Stimulated activated CD8-positive, alpha-beta memory T cell treated with anti-CD3 and anti-CD28 coated beads, Interleukin-2, amount 100 ng/mL, for 48 hours (primary cell): ENCODE results near the gene IGSF9B.

ENCODE experiments used
- DNase-seq, 2 donors: peaks; one replicate each; pipeline ENCODE4 v3.0.0-alpha.2; 2020; ENCODE audit warnings: low read depth in 2 of 2

IGSF9B gene

GRCh38 chr11:133955945-133956421, 785 bp downstream of the IGSF9B start:
- no peak for DNase-seq

- DNase-seq = no peak
Measured at GRCh38 chr11:133955081-133955891, 1.5 kb downstream of the IGSF9B start.

- DNase-seq = no peak
Measured at GRCh38 chr11:133953999-133954398, 2.8 kb downstream of the IGSF9B start.

DNA sequence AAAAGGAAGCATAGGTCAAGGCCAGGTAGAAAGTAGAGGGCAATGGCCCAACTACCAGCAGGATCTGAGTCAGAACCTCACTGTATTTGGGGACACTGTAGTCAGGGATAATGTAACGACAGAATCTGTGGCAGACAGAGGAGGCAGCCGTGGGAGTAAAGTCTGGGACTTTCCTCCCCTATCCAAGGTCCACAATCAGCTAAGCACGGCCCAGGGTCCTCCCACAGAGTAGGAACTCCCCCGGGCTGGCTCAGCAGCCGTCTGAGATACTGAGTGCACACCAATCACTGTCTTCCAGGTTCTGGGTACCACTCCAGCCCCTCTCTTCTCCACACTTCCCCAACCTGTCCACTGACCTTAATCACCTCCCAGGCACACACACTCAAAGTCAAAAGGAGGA, 3.2 kb downstream of the IGSF9B start:
- DNase-seq = no peak

DNA sequence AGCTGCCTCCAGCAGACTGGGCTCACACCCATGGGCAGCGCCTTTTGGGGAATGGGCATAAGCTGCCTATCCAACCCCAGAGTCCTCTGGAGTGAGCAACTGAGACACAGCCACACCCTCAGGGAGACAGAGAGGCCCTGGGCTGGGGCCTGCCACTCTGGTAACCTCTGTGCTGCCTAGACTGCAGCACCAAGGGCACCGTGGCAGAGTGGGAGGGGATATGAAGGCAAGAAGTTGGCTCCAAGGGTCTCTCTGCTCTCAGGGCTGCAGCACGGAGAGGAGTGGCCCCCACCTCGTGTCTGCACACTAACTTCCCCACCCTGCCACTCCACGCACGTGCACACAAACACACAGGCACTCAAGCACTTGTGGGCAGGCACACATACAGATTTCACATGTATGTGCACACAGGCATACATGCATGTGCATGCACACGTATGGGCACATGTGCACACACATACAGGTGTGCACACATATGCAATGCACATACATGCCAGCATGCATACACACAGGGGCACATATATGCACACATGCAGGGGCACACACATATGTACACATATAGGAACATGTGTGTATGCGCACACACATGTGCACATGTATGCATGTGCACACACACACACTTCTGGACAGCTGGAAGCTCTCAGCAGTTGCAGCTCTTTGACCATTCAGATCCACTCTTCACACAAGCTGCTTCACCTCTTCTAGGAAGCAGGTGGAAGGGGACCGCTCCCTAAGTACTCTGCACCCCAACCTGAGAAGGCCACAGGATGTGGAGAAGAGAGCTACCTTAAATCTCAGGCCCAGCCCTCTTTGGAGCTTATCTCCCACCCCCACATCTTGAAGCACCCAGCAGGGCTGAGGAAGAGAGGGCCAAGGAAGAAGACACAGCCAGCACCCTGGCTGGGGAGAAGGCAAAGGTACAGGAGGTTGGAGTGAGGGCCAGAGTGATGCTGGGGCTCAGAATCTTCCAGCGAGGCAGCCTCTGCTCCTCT, 4.3 kb downstream of the IGSF9B start:
- no peak for DNase-seq

DNA sequence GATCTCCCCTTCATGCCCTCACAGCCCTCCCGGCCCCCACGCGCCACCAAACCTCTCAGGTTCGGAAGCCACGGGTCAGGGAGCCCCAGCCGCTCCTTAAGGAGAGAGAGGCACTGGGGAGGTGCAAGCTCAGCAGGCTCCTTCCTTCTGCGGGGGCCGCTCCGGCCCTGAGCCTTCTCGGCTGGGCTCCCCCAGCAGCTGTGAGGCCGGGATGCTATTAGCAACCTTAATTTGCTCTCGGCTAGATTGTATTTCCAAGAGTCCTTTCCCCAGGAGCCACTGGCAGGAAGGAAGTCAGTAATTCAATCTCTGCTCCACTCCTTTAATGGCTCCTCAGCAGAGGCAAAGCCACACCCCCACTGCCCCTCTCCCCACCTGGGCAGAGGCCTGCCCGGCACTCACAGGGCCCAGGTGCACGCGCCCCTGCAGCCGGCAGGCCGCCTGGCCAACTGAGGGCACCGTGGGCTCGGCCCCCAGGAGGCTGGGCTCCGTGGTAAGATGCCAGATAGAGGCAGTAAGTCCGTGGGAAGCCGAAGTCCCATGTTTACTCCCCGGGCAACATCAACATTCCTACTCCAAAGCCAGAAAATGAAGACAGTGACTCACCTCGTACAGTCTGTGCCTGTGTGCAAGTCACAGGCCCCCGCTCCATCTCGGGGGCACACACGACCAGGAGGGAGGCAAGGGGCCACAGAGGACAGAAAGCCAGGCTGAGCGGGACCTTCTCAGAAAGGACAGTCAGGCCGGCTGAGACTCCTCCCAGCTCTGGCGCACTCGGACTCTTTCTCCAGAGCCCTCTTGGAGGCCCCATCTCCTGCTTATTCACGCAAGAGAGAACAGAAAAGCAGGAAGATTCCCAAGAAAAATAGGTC, 5.2 kb downstream of the IGSF9B start:
- no peak for DNase-seq

GRCh38 chr11:133950874-133951326, 5.9 kb downstream of the IGSF9B start:
- DNase-seq = no peak

DNA sequence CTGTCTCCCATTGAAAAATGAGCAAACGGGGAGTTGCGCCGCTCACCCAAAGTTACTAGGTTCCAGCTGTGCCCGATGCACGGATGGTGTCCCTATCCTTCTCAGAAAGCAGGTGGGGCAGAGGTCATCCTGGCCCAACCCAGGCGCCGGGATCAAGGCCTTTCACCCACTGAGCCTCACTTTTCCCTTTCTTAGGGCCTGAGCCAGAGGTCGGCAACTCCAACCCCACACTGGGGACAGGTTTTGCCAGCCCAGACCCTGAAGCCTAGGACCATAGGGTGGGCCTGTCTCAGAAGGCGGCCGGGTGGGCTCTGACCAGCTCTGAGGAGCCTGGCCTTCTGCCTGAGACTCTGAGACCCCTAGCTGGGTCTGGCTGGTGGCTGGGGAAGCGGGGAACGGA, 6.3 kb downstream of the IGSF9B start:
- no peak for DNase-seq

- no peak for DNase-seq
Measured at GRCh38 chr11:133949129-133949528, 7.6 kb downstream of the IGSF9B start.

DNA sequence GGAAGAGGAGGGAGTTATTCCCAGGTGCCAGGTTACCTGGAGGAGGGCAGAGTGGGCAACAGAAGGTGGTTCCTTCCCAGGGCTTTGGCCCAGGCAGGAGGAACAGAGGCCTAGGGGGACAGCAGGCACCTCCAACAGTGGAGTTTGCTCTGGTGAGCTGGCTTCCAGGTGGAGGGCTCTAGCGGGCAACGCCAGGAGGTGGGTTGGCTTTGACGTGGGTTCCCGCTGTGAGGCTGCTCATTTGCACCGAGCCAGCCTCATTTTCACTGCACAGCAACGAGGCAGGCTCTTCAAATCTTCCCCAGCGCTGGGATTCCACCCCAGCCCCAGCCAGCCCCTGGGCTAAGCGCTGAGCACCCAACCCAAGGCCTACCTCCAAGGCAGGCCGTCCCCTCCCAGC, 8.1 kb downstream of the IGSF9B start:
- DNase-seq = no peak

GRCh38 chr11:133947321-133947756, 9.4 kb downstream of the IGSF9B start:
- peak in 1 of 2 donors; percentile 47 for DNase-seq

DNA sequence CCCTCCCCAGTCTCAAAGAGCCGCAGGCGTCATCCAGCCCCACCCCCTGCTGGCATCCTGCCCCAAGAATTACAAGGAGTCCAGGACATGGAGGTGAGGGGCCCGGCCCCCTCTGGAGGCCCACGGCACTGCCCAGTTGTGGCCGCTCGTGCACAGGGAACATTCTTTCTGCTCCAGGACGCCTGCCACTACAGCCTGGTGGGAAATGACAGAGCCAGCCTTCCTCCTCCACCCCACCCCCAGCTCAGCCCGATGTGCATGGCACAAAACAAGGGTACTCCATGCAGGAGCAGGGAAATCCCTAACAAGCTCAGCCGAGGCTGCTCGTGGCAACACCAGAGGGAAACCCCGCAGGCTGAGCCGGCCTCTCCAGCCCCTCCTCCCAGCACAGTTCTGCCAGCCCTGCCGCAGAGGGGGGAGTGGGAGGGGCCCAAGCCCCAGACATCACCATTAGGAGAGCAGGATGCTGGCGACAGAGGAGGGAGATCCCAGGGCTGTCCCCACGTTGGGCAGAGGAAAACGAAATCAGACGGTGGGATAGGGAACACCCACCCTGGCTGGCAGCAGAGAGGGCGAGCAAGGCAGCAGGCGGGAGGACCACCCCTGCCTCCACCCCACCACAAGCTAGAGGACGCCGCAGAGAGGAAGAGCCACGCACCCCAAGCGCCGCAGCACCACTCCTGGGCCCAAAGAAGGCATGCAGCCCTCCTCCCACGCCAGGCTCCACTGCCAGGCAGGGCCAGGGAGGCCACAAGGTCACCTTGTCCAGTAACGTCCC, 10.0 kb downstream of the IGSF9B start:
- no peak for DNase-seq

GRCh38 chr11:133946051-133946450, 10.7 kb downstream of the IGSF9B start:
- no peak for DNase-seq

- peak; percentile 78 for DNase-seq
Measured at GRCh38 chr11:133945087-133945974, 11.4 kb downstream of the IGSF9B start.

DNA sequence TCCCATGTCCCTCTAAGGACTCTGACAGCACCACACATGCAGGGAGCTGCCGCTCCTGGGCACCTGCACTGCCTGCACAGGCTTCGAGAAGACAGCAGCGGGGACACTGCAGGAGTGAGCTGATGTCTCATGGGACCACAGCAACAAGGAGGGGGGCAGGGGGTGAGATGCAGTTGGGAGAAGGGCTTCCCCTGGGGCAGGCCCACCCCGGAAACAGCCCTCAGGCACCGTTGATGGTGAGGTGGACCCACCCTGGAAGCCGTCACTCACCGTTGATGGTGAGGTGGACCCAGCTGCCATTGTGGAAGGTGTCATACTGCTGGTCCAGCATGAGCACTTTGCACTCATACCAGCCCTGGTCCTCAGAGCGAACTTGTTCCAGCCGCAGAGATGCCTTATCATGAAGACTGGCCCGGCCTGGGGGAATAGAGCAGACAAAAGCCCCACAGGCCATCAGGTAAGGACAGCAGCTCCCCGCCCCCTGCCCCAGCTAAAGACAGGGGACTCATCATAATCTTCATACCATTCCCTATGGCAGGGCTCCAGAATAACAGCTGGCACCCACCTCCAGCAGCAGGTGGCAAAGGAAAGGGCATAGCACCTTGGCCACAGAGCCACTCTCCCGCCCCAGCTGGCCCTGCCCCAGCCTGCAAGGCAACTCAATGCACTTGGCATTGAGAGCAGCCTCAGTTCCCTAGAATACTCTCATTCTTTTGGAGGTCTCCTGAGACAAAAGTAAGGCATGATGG, 12.6 kb downstream of the IGSF9B start:
- DNase-seq = no peak

GRCh38 chr11:133942577-133942976, 14.2 kb downstream of the IGSF9B start:
- no peak for DNase-seq

- no peak for DNase-seq
Measured at GRCh38 chr11:133941546-133941945, 15.2 kb downstream of the IGSF9B start.

DNA sequence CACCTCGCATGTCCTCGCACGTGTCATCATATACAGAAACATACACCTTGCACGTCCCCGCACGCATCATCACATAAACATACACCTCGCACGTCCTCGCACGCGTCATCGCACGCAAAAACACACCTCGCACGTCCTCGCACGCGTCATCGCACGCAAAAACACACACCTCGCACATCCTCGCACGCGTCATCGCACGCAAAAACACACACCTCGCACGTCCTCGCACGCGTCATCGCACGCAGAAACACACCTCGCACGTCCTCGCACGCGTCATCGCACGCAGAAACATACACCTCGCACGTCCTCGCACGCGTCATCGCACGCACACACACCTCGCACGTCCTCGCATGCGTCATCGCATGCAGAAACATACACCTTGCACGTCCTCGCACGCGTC, 16.7 kb downstream of the IGSF9B start:
- DNase-seq = no peak

DNA sequence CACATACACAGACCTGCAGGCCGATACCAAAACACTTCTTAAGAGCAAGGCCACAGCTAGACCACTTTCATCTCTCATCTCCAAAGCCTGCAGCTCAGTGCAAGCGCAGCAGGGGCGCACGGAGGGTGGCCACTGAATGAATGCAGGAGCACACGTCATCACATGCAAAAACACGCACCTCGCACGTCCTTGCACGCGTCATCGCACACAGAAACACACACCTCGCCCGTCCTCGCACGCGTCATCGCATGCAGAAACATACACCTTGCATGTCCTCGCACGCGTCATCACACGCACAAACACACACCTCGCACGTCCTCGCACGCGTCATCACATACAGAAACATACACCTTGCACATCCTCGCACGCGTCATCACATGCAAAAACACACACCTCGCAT, 17.2 kb downstream of the IGSF9B start:
- DNase-seq = no peak
